ENCODE data around the gene TNFSF12. TPM values are rescaled to one million over a fixed set of nuclear protein-coding genes. Genes with fewer than 3 reads are reported as not detected.

Gene TNFSF12
- total RNA-seq, 2 experiments from 2014 or later: 11.6 to 15.1 TPM

- Mint-ChIP-seq H3K27ac (no peak overlapping the region), H3K27me3 (no peaks in the 10 kb centered on the region), H3K4me3 (no peak overlapping the region), H3K36me3 (peaks cover 10% of the 10 kb centered on the region), H3K4me1 (peaks cover 56% of the 10 kb centered on the region), H3K9me3 (no peaks in the 10 kb centered on the region)
- DNase-seq: no peak
Observed at GRCh38 chr17:7557147-7557764, 8.4 kb downstream of the TNFSF12 start.

- peaks cover 17% of the 10 kb centered on the region for H3K36me3 Mint-ChIP-seq
- peak overlapping the region; percentile 78 for H3K4me3 Mint-ChIP-seq
- no peaks in the 10 kb centered on the region for H3K9me3 Mint-ChIP-seq
- peak; percentile 52 for DNase-seq
- peak overlapping the region; percentile 87 for H3K27ac Mint-ChIP-seq
- H3K4me1 Mint-ChIP-seq: peaks cover 56% of the 10 kb centered on the region
- H3K27me3 Mint-ChIP-seq: no peaks in the 10 kb centered on the region
Observed at GRCh38 chr17:7557775-7558543, 9.1 kb downstream of the TNFSF12 start.

- Mint-ChIP-seq H3K27ac (peak within 1 kb of the TSS; percentile 87), H3K4me3 (peak within 1 kb of the TSS; percentile 78), H3K36me3 (peaks cover 15% of the 10 kb centered on the region), H3K4me1 (peaks cover 49% of the 10 kb centered on the region), H3K27me3 (no peaks in the 10 kb centered on the region), H3K9me3 (no peaks in the 10 kb centered on the region)
- no peak for DNase-seq
Observed at GRCh38 chr17:7558544-7559319, 9.9 kb downstream of the TNFSF12 start, which contains the start of gene TNFSF13. TSS of gene TNFSF13 (plus strand) at chr17:7558750. CDS start at chr17:7559040, 290 bp downstream.

GRCh38 chr17:7559320-7560171 is 10.7 kb downstream of the TNFSF12 start:
- no peak for DNase-seq
- Mint-ChIP-seq H3K4me1 (peaks cover 49% of the 10 kb centered on the region), H3K27me3 (no peaks in the 10 kb centered on the region), H3K36me3 (peaks cover 20% of the 10 kb centered on the region), H3K27ac (peak overlapping the region; percentile 92), H3K9me3 (no peaks in the 10 kb centered on the region), H3K4me3 (peak overlapping the region; percentile 90)

- H3K4me1 Mint-ChIP-seq: peaks cover 50% of the 10 kb centered on the region
Observed at GRCh38 chr17:7560172-7561027, 11.5 kb downstream of the TNFSF12 start.

GRCh38 chr17:7561028-7561575 is 12.2 kb downstream of the TNFSF12 start:
- peak overlapping the region; percentile 92 for H3K27ac Mint-ChIP-seq
- no peaks in the 10 kb centered on the region for H3K27me3 Mint-ChIP-seq
- peaks cover 27% of the 10 kb centered on the region for H3K36me3 Mint-ChIP-seq
- peak overlapping the region; percentile 90 for H3K4me3 Mint-ChIP-seq
- H3K9me3 Mint-ChIP-seq: no peaks in the 10 kb centered on the region
- DNase-seq: peak; percentile 86
- peaks cover 46% of the 10 kb centered on the region for H3K4me1 Mint-ChIP-seq

More at GRCh38 chr17:7560172-7561027, 11.5 kb downstream of the TNFSF12 start:
- peak; percentile 65 for DNase-seq
- peak overlapping the region; percentile 90 for H3K4me3 Mint-ChIP-seq
- H3K27me3 Mint-ChIP-seq: no peaks in the 10 kb centered on the region
- peak overlapping the region; percentile 92 for H3K27ac Mint-ChIP-seq
- peaks cover 26% of the 10 kb centered on the region for H3K36me3 Mint-ChIP-seq
- H3K9me3 Mint-ChIP-seq: no peaks in the 10 kb centered on the region

- Mint-ChIP-seq H3K27me3 (no peaks in the 10 kb centered on the region), H3K36me3 (peaks cover 27% of the 10 kb centered on the region), H3K4me1 (peaks cover 48% of the 10 kb centered on the region), H3K9me3 (no peaks in the 10 kb centered on the region), H3K4me3 (peak within 1 kb of the TSS; percentile 90), H3K27ac (peak within 1 kb of the TSS; percentile 92)
- peak; percentile 96 for DNase-seq
Observed at GRCh38 chr17:7561589-7562207, 12.8 kb downstream of the TNFSF12 start, which contains the start of gene SENP3. TSS of gene SENP3 (plus strand) at chr17:7561919. CDS start at chr17:7563077, 1,158 bp downstream.

- H3K36me3 Mint-ChIP-seq: peaks cover 30% of the 10 kb centered on the region
- peak overlapping the region; percentile 88 for H3K27ac Mint-ChIP-seq
- H3K27me3 Mint-ChIP-seq: no peaks in the 10 kb centered on the region
- no peak for DNase-seq
- no peaks in the 10 kb centered on the region for H3K9me3 Mint-ChIP-seq
- peak overlapping the region; percentile 90 for H3K4me3 Mint-ChIP-seq
- H3K4me1 Mint-ChIP-seq: peaks cover 51% of the 10 kb centered on the region
Observed at GRCh38 chr17:7562208-7562605, 13.3 kb downstream of the TNFSF12 start.

- Mint-ChIP-seq H3K4me3 (peak overlapping the region; percentile 90), H3K27ac (peak overlapping the region; percentile 88), H3K4me1 (peaks cover 45% of the 10 kb centered on the region), H3K27me3 (no peaks in the 10 kb centered on the region), H3K9me3 (no peaks in the 10 kb centered on the region), H3K36me3 (peaks cover 34% of the 10 kb centered on the region)
- no peak for DNase-seq
Observed at GRCh38 chr17:7563115-7563869, 14.4 kb downstream of the TNFSF12 start.

GRCh38 chr17:7569571-7569970 is 20.7 kb downstream of the TNFSF12 start:
- Mint-ChIP-seq H3K27me3 (peaks cover 10% of the 10 kb centered on the region), H3K36me3 (peaks cover 50% of the 10 kb centered on the region), H3K4me1 (peaks cover 35% of the 10 kb centered on the region), H3K9me3 (peaks cover 4% of the 10 kb centered on the region), H3K27ac (peak overlapping the region; percentile 28), H3K4me3 (no peak overlapping the region)
- DNase-seq: no peak

- Mint-ChIP-seq H3K36me3 (peaks cover 52% of the 10 kb centered on the region), H3K4me1 (peaks cover 39% of the 10 kb centered on the region), H3K27me3 (peaks cover 10% of the 10 kb centered on the region), H3K9me3 (peaks cover 4% of the 10 kb centered on the region), H3K27ac (peak overlapping the region; percentile 17), H3K4me3 (no peak overlapping the region)
- DNase-seq: no peak
Observed at GRCh38 chr17:7570351-7570750, 21.5 kb downstream of the TNFSF12 start.

GRCh38 chr17:7572338-7572587 is 23.4 kb downstream of the TNFSF12 start:
- no peak for DNase-seq
- peaks cover 4% of the 10 kb centered on the region for H3K9me3 Mint-ChIP-seq
- peaks cover 67% of the 10 kb centered on the region for H3K36me3 Mint-ChIP-seq
- H3K4me1 Mint-ChIP-seq: peaks cover 52% of the 10 kb centered on the region
- peak overlapping the region; percentile 98 for H3K27ac Mint-ChIP-seq
- peaks cover 10% of the 10 kb centered on the region for H3K27me3 Mint-ChIP-seq
- peak overlapping the region; percentile 99 for H3K4me3 Mint-ChIP-seq

Measured in activated naive CD8-positive, alpha-beta T cell treated with anti-CD3 and anti-CD28 coated beads for 36 hours (primary cell).